ENCODE results near the gene ZNF579.

DNA sequence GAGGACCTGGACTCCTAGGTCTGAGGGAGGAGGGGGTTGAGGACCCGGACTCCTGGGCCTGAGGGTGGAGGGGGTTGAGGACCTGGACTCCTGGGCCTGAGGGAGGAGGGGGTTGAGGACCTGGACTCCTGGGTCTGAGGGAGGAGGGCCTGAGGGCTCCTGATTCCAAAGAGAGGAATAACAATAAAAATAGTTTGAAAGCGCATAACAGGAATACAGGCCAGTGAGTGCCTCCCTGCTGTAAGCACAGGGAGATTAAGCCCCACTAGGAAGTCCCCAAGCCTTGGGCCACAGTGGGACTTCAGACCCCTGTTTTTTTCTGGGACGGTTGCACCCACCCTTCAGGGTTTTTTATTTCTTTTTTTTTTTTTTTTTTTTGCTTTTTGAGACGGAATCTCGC, 42.5 kb downstream of the ZNF579 start:
- TF ChIP-seq CTCF (conservative IDR thresholded peaks at IDR 0.05 in 1 of 2, IDR thresholded peaks at IDR 0.05 in 1 of 2; ENCODE audit: extremely low read depth in 1 of 2, insufficient read depth in 1 of 2, low read depth in 1 of 2, low read length in 2 of 2) (no peak), EZH2 (IDR thresholded peaks at IDR 0.05; ENCODE audit: borderline replicate concordance, low read length) (no peak)

Measured in mammary epithelial cell (primary cell).